DLD1 (cell line): ENCODE measurements around the gene ITGB1.
"Not testable (repeated sequence)": the region's sequence is repeated elsewhere in the genome, so short reads cannot be mapped to it uniquely, and the experiment has no call there.

Experiments
- in situ Hi-C: cut with HindIII; loops from 2 replicates; pipeline ENCODE4 v1.10.0; 2017; ENCODE audit warnings: low sequenced_read_pairs

Gene ITGB1

GRCh38 chr10:32939296-32940111, 18.5 kb downstream of the ITGB1 start:
- in situ Hi-C loops = no loop called here

GRCh38 chr10:32938554-32939061, 19.4 kb downstream of the ITGB1 start:
- in situ Hi-C loops = no loop called here

- in situ Hi-C loops = no loop called here
Measured at GRCh38 chr10:32937911-32938424, 20.1 kb downstream of the ITGB1 start.

GRCh38 chr10:32932225-32932729, 25.8 kb downstream of the ITGB1 start:
- in situ Hi-C loops = no loop called here

GRCh38 chr10:32931593-32931992, 26.4 kb downstream of the ITGB1 start:
- in situ Hi-C loops = no loop called here

- in situ Hi-C loops = no loop called here
Measured at GRCh38 chr10:32930036-32930435, 28.0 kb downstream of the ITGB1 start.

- in situ Hi-C loops = no loop called here
Measured at GRCh38 chr10:32929634-32930033, 28.4 kb downstream of the ITGB1 start.

GRCh38 chr10:32927750-32928149, 30.3 kb downstream of the ITGB1 start:
- in situ Hi-C loops = no loop called here

- in situ Hi-C loops = no loop called here
Measured at GRCh38 chr10:32923849-32924248, 34.2 kb downstream of the ITGB1 start.

GRCh38 chr10:32923134-32923533, 34.9 kb downstream of the ITGB1 start:
- in situ Hi-C loops = no loop called here

GRCh38 chr10:32922170-32922569, 35.9 kb downstream of the ITGB1 start:
- in situ Hi-C loops = no loop called here

GRCh38 chr10:32917817-32918216, 40.2 kb downstream of the ITGB1 start:
- in situ Hi-C loops = not testable (repeated sequence)

GRCh38 chr10:32911285-32912016, 46.6 kb downstream of the ITGB1 start:
- in situ Hi-C loops = no loop called here

- in situ Hi-C loops = not testable (repeated sequence)
Measured at GRCh38 chr10:32909970-32910369, 48.1 kb downstream of the ITGB1 start.

GRCh38 chr10:32909456-32909855, 48.6 kb downstream of the ITGB1 start:
- in situ Hi-C loops = no loop called here

GRCh38 chr10:32906595-32906994, 51.4 kb downstream of the ITGB1 start:
- in situ Hi-C loops = no loop called here

- in situ Hi-C loops = no loop called here
Measured at GRCh38 chr10:32905466-32905865, 52.6 kb downstream of the ITGB1 start.

GRCh38 chr10:32901815-32902214, 56.2 kb downstream of the ITGB1 start:
- in situ Hi-C loops = no loop called here

- in situ Hi-C loops = not testable (repeated sequence)
Measured at GRCh38 chr10:32895200-32895968, 62.6 kb downstream of the ITGB1 start.

- in situ Hi-C loops = no loop called here
Measured at GRCh38 chr10:32893916-32894664, 63.9 kb downstream of the ITGB1 start.
